ENCODE measurements around the gene FIP1L1. TPM values are rescaled to one million over a fixed set of nuclear protein-coding genes. Genes with fewer than 3 reads are reported as not detected.

FIP1L1 gene
- total and polyA plus RNA-seq, 2 of the 4 experiments (the other 2 are of a cell fraction), result 31.1 to 37.5 TPM

- Histone ChIP-seq H3K14ac (replicated peaks; ENCODE audit: low read depth, low read length) (peak overlapping the region; percentile 95), H3K9me1 (ENCODE audit: insufficient read depth, low read length) (peaks cover 7% of the 10 kb centered on the region; the same call in 1 of the 2 replicates), H3K9ac (ENCODE audit: low read depth, low read length) (peak overlapping the region; percentile 28), H2AFZ (replicated peaks; ENCODE audit: low read length, poor library complexity) (peak overlapping the region; percentile 82), H3K4me2 (ENCODE audit: low read depth, low read length) (peak overlapping the region; percentile 61), H3K36me3 (ENCODE audit: control insufficient read depth, insufficient read depth, low read length) (no peaks in the 10 kb centered on the region), H4K20me1 (ENCODE audit: insufficient read depth, low read length) (no peaks in the 10 kb centered on the region), H3K4ac (ENCODE audit: low read depth, low read length) (peak overlapping the region; percentile 98), H3K4me1 (ENCODE audit: control insufficient read depth, insufficient read depth, low read length) (peaks cover 22% of the 10 kb centered on the region), H3K4me3 (ENCODE audit: insufficient read depth, low read depth, low read length) (no peak overlapping the region), H2BK15ac (ENCODE audit: low read depth, low read length) (peak overlapping the region; percentile 42), H3K9me3 (ENCODE audit: control insufficient read depth, insufficient read depth, low read length) (no peaks in the 10 kb centered on the region), H2AK9ac (replicated peaks; ENCODE audit: low read depth, low read length, poor library complexity) (peak overlapping the region; percentile 47), H4K5ac (ENCODE audit: low read depth, low read length) (peak overlapping the region; percentile 85), H3K23ac (ENCODE audit: low read depth, low read length) (peak overlapping the region; percentile 95), H4K8ac (ENCODE audit: low read depth in 2 of 2, low read length in 2 of 2) (peak overlapping the region; percentile 30 to 73; a peak in 3 of 4 replicates), H3K27ac (ENCODE audit: insufficient read depth, low read length) (peak overlapping the region; percentile 81), H2BK20ac (ENCODE audit: low read depth, low read length) (peak overlapping the region; percentile 98), H2AK5ac (ENCODE audit: low read depth, low read length) (peak overlapping the region; percentile 73), H2BK5ac (ENCODE audit: low read depth, low read length, poor library complexity, severe bottlenecking) (peak overlapping the region; percentile 96), H4K91ac (ENCODE audit: insufficient read depth, low read depth, low read length) (peak overlapping the region; percentile 95), H3K27me3 (ENCODE audit: control insufficient read depth, insufficient read depth, low read length) (no peaks in the 10 kb centered on the region), H3K56ac (ENCODE audit: extremely low read depth, insufficient read depth, low read length) (peak overlapping the region; percentile 68; the same call in 1 of the 2 replicates), H2BK120ac (ENCODE audit: low read depth, low read length) (peak overlapping the region; percentile 98), H3K79me1 (ENCODE audit: low read depth in 1 of 2, low read length in 2 of 2) (no peaks in the 10 kb centered on the region), H3K18ac (ENCODE audit: low read depth, low read length) (peak overlapping the region; percentile 80)
- POLR2A ChIA-PET (ENCODE audit: unreplicated experiment), result interaction anchor here (1.0 kb wide), 1 partner anchor 116 kb away, joined by 4 read pairs; no protein-coding TSS in a partner anchor
- in situ Hi-C loops (cut with MboI; ENCODE audit: low sequenced_read_pairs), result no loop called here
- CTCF ChIA-PET, result interaction anchor here (0.7 kb wide), 1 partner anchor 13 kb away, joined by 3 read pairs; no protein-coding TSS in a partner anchor
- 0% methylated on average over 1 of the region's 5 CpGs; no CpG with 5 or more reads in 1 of the 2 experiments for WGBS, 2 experiments (ENCODE audit: extremely low coverage in 2 of 2, insufficient read length in 1 of 2)
- no TSS peak for BruUV-seq (replicated peaks)
- ATAC-seq (ENCODE audit: low read depth), result peak; percentile 43
- intact Hi-C loops (cut with micrococcal nuclease), result loop anchor here (5.0 kb wide), 5 partner anchors 100 to 750 kb away; partner anchors contain the start of gene PDGFRA
- DNase-seq, result peak; percentile 62
- dilution Hi-C loops (cut with HindIII; ENCODE audit: low sequenced_read_pairs, unreplicated experiment), result no loop called here
- no peak for TF ChIP-seq NFE2L2 (IDR thresholded peaks at IDR 0.05; ENCODE audit: low read depth, low read length)
- no peak for TF ChIP-seq USF2 (IDR thresholded peaks at IDR 0.05; ENCODE audit: low read depth, low read length)
- TF ChIP-seq CTCF (conservative IDR thresholded peaks at IDR 0.05; ENCODE audit: low read depth, low read length), result no peak
- no peak for TF ChIP-seq SMC3 (IDR thresholded peaks at IDR 0.05; ENCODE audit: low read depth, low read length)
- no peak for TF ChIP-seq MXI1 (IDR thresholded peaks at IDR 0.05; ENCODE audit: borderline replicate concordance, low read depth, low read length)
- no peak for TF ChIP-seq MAZ (IDR thresholded peaks at IDR 0.05; ENCODE audit: borderline replicate concordance, low read depth, low read length)
- TF ChIP-seq FOS (IDR thresholded peaks at IDR 0.05; ENCODE audit: low read depth, low read length), result no peak
- TF ChIP-seq RCOR1 (IDR thresholded peaks at IDR 0.05; ENCODE audit: insufficient replicate concordance, low read length), result no peak
- TF ChIP-seq MAFK (IDR thresholded peaks at IDR 0.05; ENCODE audit: low read depth, low read length), result no peak
- TF ChIP-seq RFX5 (IDR thresholded peaks at IDR 0.05; ENCODE audit: low read depth, low read length), result no peak
- no peak for TF ChIP-seq RAD21 (IDR thresholded peaks at IDR 0.05; ENCODE audit: low read length)
- TF ChIP-seq CHD1 (IDR thresholded peaks at IDR 0.05; ENCODE audit: low read depth, low read length), result no peak
- TF ChIP-seq CEBPB (IDR thresholded peaks at IDR 0.05; ENCODE audit: low read depth, low read length), result no peak
- TF ChIP-seq POLR2A (IDR thresholded peaks at IDR 0.05; ENCODE audit: low read depth, low read length), result no peak
- no peak for TF ChIP-seq BHLHE40 (IDR thresholded peaks at IDR 0.05; ENCODE audit: low read depth, low read length)
Measured at GRCh38 chr4:53477038-53477565, 99.7 kb downstream of the FIP1L1 start.
